ENCODE results near the gene BTN3A1.
"Not testable (repeated sequence)": the region's sequence is repeated elsewhere in the genome, so short reads cannot be mapped to it uniquely, and the experiment has no call there.

Gene BTN3A1

GRCh38 chr6:26401987-26402658, at the start of gene BTN3A1:
TSS of gene BTN3A1 (plus strand) at chr6:26402275. CDS start at chr6:26405564, 3,289 bp downstream.
- H3K9ac ChIP-seq (ENCODE audit: low read depth in 1 of 2, low read length in 2 of 2), result peak within 1 kb of the TSS; percentile 88 to 92
- peak within 1 kb of the TSS; percentile 91 to 96 for H3K4me3 ChIP-seq (ENCODE audit: low read length in 2 of 2)
- no peaks in the 10 kb centered on the region for H3K27me3 ChIP-seq (ENCODE audit: control insufficient read depth in 2 of 2, insufficient read depth in 2 of 2, low read length in 2 of 2)
- peaks cover 8 to 18% of the 10 kb centered on the region in 2 donors for H3K36me3 ChIP-seq (ENCODE audit: control insufficient read depth in 2 of 2, insufficient read depth in 2 of 2, low read length in 2 of 2)
- peaks cover 5 to 13% of the 10 kb centered on the region in 2 donors for H3K4me1 ChIP-seq (ENCODE audit: control insufficient read depth in 2 of 2, insufficient read depth in 2 of 2, low read length in 2 of 2)
- no peaks in the 10 kb centered on the region for H3K9me3 ChIP-seq (ENCODE audit: control insufficient read depth in 2 of 2, low read length in 2 of 2)
- peak within 1 kb of the TSS; percentile 90 to 93 for H3K27ac ChIP-seq (ENCODE audit: low read depth in 2 of 2, low read length in 2 of 2)

- Histone ChIP-seq H3K36me3 (ENCODE audit: control insufficient read depth in 2 of 2, insufficient read depth in 2 of 2, low read length in 2 of 2) (no peaks in the 10 kb centered on the region), H3K4me1 (ENCODE audit: control insufficient read depth in 2 of 2, insufficient read depth in 2 of 2, low read length in 2 of 2) (peaks cover 0 to 3% of the 10 kb centered on the region in 2 donors), H3K4me3 (ENCODE audit: low read length in 2 of 2) (no peak overlapping the region), H3K27me3 (ENCODE audit: control insufficient read depth in 2 of 2, insufficient read depth in 2 of 2, low read length in 2 of 2) (no peaks in the 10 kb centered on the region), H3K27ac (ENCODE audit: low read depth in 2 of 2, low read length in 2 of 2) (no peak overlapping the region), H3K9me3 (ENCODE audit: control insufficient read depth in 2 of 2, low read length in 2 of 2) (no peaks in the 10 kb centered on the region), H3K9ac (ENCODE audit: low read depth in 1 of 2, low read length in 2 of 2) (no peak overlapping the region)
These were observed 49.8 kb upstream of the BTN3A1 start for GRCh38 chr6:26352315-26352714.

GRCh38 chr6:26354162-26354561, 47.9 kb upstream of the BTN3A1 start:
- Histone ChIP-seq H3K4me3 (ENCODE audit: low read length in 2 of 2) (no peak overlapping the region), H3K9ac (ENCODE audit: low read depth in 1 of 2, low read length in 2 of 2) (no peak overlapping the region), H3K36me3 (ENCODE audit: control insufficient read depth in 2 of 2, insufficient read depth in 2 of 2, low read length in 2 of 2) (no peaks in the 10 kb centered on the region), H3K27ac (ENCODE audit: low read depth in 2 of 2, low read length in 2 of 2) (no peak overlapping the region), H3K9me3 (ENCODE audit: control insufficient read depth in 2 of 2, low read length in 2 of 2) (no peaks in the 10 kb centered on the region), H3K27me3 (ENCODE audit: control insufficient read depth in 2 of 2, insufficient read depth in 2 of 2, low read length in 2 of 2) (no peaks in the 10 kb centered on the region), H3K4me1 (ENCODE audit: control insufficient read depth in 2 of 2, insufficient read depth in 2 of 2, low read length in 2 of 2) (no peaks in the 10 kb centered on the region)

GRCh38 chr6:26355366-26355765, 46.7 kb upstream of the BTN3A1 start:
- H3K27ac ChIP-seq (ENCODE audit: low read depth in 2 of 2, low read length in 2 of 2), result no peak overlapping the region
- no peaks in the 10 kb centered on the region for H3K27me3 ChIP-seq (ENCODE audit: control insufficient read depth in 2 of 2, insufficient read depth in 2 of 2, low read length in 2 of 2)
- H3K36me3 ChIP-seq (ENCODE audit: control insufficient read depth in 2 of 2, insufficient read depth in 2 of 2, low read length in 2 of 2), result no peaks in the 10 kb centered on the region
- H3K4me3 ChIP-seq (ENCODE audit: low read length in 2 of 2), result no peak overlapping the region
- H3K4me1 ChIP-seq (ENCODE audit: control insufficient read depth in 2 of 2, insufficient read depth in 2 of 2, low read length in 2 of 2), result no peaks in the 10 kb centered on the region
- no peak overlapping the region for H3K9ac ChIP-seq (ENCODE audit: low read depth in 1 of 2, low read length in 2 of 2)
- no peaks in the 10 kb centered on the region for H3K9me3 ChIP-seq (ENCODE audit: control insufficient read depth in 2 of 2, low read length in 2 of 2)

GRCh38 chr6:26357543-26357942, 44.5 kb upstream of the BTN3A1 start:
- H3K4me1 ChIP-seq (ENCODE audit: control insufficient read depth in 2 of 2, insufficient read depth in 2 of 2, low read length in 2 of 2); H3K27ac ChIP-seq (ENCODE audit: low read depth in 2 of 2, low read length in 2 of 2); H3K36me3 ChIP-seq (ENCODE audit: control insufficient read depth in 2 of 2, insufficient read depth in 2 of 2, low read length in 2 of 2); H3K4me3 ChIP-seq (ENCODE audit: low read length in 2 of 2); H3K9me3 ChIP-seq (ENCODE audit: control insufficient read depth in 2 of 2, low read length in 2 of 2); H3K27me3 ChIP-seq (ENCODE audit: control insufficient read depth in 2 of 2, insufficient read depth in 2 of 2, low read length in 2 of 2); H3K9ac ChIP-seq (ENCODE audit: low read depth in 1 of 2, low read length in 2 of 2): not testable (repeated sequence)

GRCh38 chr6:26358511-26358981, 43.5 kb upstream of the BTN3A1 start:
- H3K4me3 ChIP-seq (ENCODE audit: low read length in 2 of 2), result no peak overlapping the region
- H3K9me3 ChIP-seq (ENCODE audit: control insufficient read depth in 2 of 2, low read length in 2 of 2), result no peaks in the 10 kb centered on the region
- H3K27ac ChIP-seq (ENCODE audit: low read depth in 2 of 2, low read length in 2 of 2), result peak overlapping the region; percentile 42 to 61
- H3K4me1 ChIP-seq (ENCODE audit: control insufficient read depth in 2 of 2, insufficient read depth in 2 of 2, low read length in 2 of 2), result peaks cover 0 to 2% of the 10 kb centered on the region in 2 donors
- no peaks in the 10 kb centered on the region for H3K27me3 ChIP-seq (ENCODE audit: control insufficient read depth in 2 of 2, insufficient read depth in 2 of 2, low read length in 2 of 2)
- H3K9ac ChIP-seq (ENCODE audit: low read depth in 1 of 2, low read length in 2 of 2), result no peak overlapping the region
- no peaks in the 10 kb centered on the region for H3K36me3 ChIP-seq (ENCODE audit: control insufficient read depth in 2 of 2, insufficient read depth in 2 of 2, low read length in 2 of 2)

- H3K36me3 ChIP-seq (ENCODE audit: control insufficient read depth in 2 of 2, insufficient read depth in 2 of 2, low read length in 2 of 2), result no peaks in the 10 kb centered on the region
- no peaks in the 10 kb centered on the region for H3K27me3 ChIP-seq (ENCODE audit: control insufficient read depth in 2 of 2, insufficient read depth in 2 of 2, low read length in 2 of 2)
- no peak overlapping the region for H3K4me3 ChIP-seq (ENCODE audit: low read length in 2 of 2)
- H3K9me3 ChIP-seq (ENCODE audit: control insufficient read depth in 2 of 2, low read length in 2 of 2), result no peaks in the 10 kb centered on the region
- H3K9ac ChIP-seq (ENCODE audit: low read depth in 1 of 2, low read length in 2 of 2), result no peak overlapping the region
- H3K27ac ChIP-seq (ENCODE audit: low read depth in 2 of 2, low read length in 2 of 2), result peak overlapping the region; percentile 13 to 61
- H3K4me1 ChIP-seq (ENCODE audit: control insufficient read depth in 2 of 2, insufficient read depth in 2 of 2, low read length in 2 of 2), result peaks cover 8 to 9% of the 10 kb centered on the region in 2 donors
These were observed 42.3 kb upstream of the BTN3A1 start for GRCh38 chr6:26359765-26360164.

- peak overlapping the region; percentile 44 to 70 for H3K27ac ChIP-seq (ENCODE audit: low read depth in 2 of 2, low read length in 2 of 2)
These were observed 41.3 kb upstream of the BTN3A1 start for GRCh38 chr6:26360451-26361416.

GRCh38 chr6:26361544-26361943, 40.5 kb upstream of the BTN3A1 start:
- no peaks in the 10 kb centered on the region for H3K36me3 ChIP-seq (ENCODE audit: control insufficient read depth in 2 of 2, insufficient read depth in 2 of 2, low read length in 2 of 2)
- peaks cover 10 to 12% of the 10 kb centered on the region in 2 donors for H3K4me1 ChIP-seq (ENCODE audit: control insufficient read depth in 2 of 2, insufficient read depth in 2 of 2, low read length in 2 of 2)
- no peak overlapping the region for H3K4me3 ChIP-seq (ENCODE audit: low read length in 2 of 2)
- H3K9me3 ChIP-seq (ENCODE audit: control insufficient read depth in 2 of 2, low read length in 2 of 2), result no peaks in the 10 kb centered on the region
- no peak overlapping the region for H3K9ac ChIP-seq (ENCODE audit: low read depth in 1 of 2, low read length in 2 of 2)
- H3K27me3 ChIP-seq (ENCODE audit: control insufficient read depth in 2 of 2, insufficient read depth in 2 of 2, low read length in 2 of 2), result no peaks in the 10 kb centered on the region
- peak overlapping the region; percentile 44 to 70 for H3K27ac ChIP-seq (ENCODE audit: low read depth in 2 of 2, low read length in 2 of 2)

More at GRCh38 chr6:26360451-26361416, 41.3 kb upstream of the BTN3A1 start:
- no peaks in the 10 kb centered on the region for H3K36me3 ChIP-seq (ENCODE audit: control insufficient read depth in 2 of 2, insufficient read depth in 2 of 2, low read length in 2 of 2)
- no peak overlapping the region for H3K9ac ChIP-seq (ENCODE audit: low read depth in 1 of 2, low read length in 2 of 2)
- peaks cover 8 to 9% of the 10 kb centered on the region in 2 donors for H3K4me1 ChIP-seq (ENCODE audit: control insufficient read depth in 2 of 2, insufficient read depth in 2 of 2, low read length in 2 of 2)
- no peak overlapping the region for H3K4me3 ChIP-seq (ENCODE audit: low read length in 2 of 2)
- no peaks in the 10 kb centered on the region for H3K9me3 ChIP-seq (ENCODE audit: control insufficient read depth in 2 of 2, low read length in 2 of 2)
- H3K27me3 ChIP-seq (ENCODE audit: control insufficient read depth in 2 of 2, insufficient read depth in 2 of 2, low read length in 2 of 2), result no peaks in the 10 kb centered on the region

Measured in mucosa of rectum (tissue), 2 donors.